SH-SY5Y (cell line): ENCODE results near the gene TTBK2.

Experiments used
- GATA2 ChIP-seq: IDR thresholded peaks from 2 replicates; pipeline ENCODE4 v1.6.1; 2011; ENCODE audit warnings: mild to moderate bottlenecking, low read depth, low read length
- GATA3 ChIP-seq: IDR thresholded peaks from 2 replicates; pipeline ENCODE4 v1.6.1; 2011; ENCODE audit warnings: low read depth, mild to moderate bottlenecking, low read length, moderate library complexity

- TF ChIP-seq GATA2 (no peak), GATA3 (no peak)
These were observed 2.5 kb downstream of the TTBK2 start for GRCh38 chr15:42918047-42918446.
